HepG2 (cell line): Measurements from ENCODE around the gene ACAP2. TPM values are rescaled to one million over a fixed set of nuclear protein-coding genes. Genes with fewer than 3 reads are reported as not detected.
"Not testable (repeated sequence)": the region's sequence is repeated elsewhere in the genome, so short reads cannot be mapped to it uniquely, and the experiment has no call there.

Source experiments
- ATAC-seq: fragments of 200-7000 bp; cut with Tn5 transposase; 3 replicates; pipeline ENCODE4 v1.9.1; 2020; ENCODE audit warnings: mild to moderate bottlenecking, moderate library complexity
- BruUV-seq: library from RNA; stranded (reverse); fragments of 400-500 nt; replicated peaks from 2 replicates; lab custom pipeline; 2021; lab: Mats Ljungman, UMichigan
- CTCF ChIA-PET: fragments of 300-600 bp; formaldehyde crosslinking; extraction: SDS; loops from one replicate; lab custom pipeline; 2021; ENCODE audit warnings: low total read pairs, inconsistent platforms, low intra/inter-chr PET ratio; lab: Yijun Ruan, JAX
- POLR2A ChIA-PET: fragments of 350-600 bp; sonication (Branson Sonifier 250); formaldehyde crosslinking; loops from one replicate; lab custom pipeline; 2020; ENCODE audit warnings: antibody characterized with exemption, inconsistent platforms; lab: Yijun Ruan, JAX
- DNase-seq: peaks from one replicate; pipeline ENCODE4 v3.0.0-alpha.2; 2015; ENCODE audit warnings: low spot score
- FAIRE-seq: peaks from 3 replicates; lab custom pipeline; 2011; peaks lifted over from hg19 to GRCh38; lab: Jason Lieb, UNC
- H2AFZ ChIP-seq: one replicate; pipeline ENCODE4 v1.6.1; 2011; ENCODE audit warnings: low read length, inconsistent platforms
- H3K27ac ChIP-seq: fragments of 300-600 bp; 3 replicates; pipeline ENCODE4 v1.8.0; 2011; ENCODE audit warnings: mixed run types, mild to moderate bottlenecking, mixed read lengths, low read length, inconsistent platforms; ENCODE audit not compliant: insufficient read depth; ENCODE audit errors: extremely low read length
- H3K27me3 ChIP-seq, 2 experiments: fragments of 200-600 bp in 1 of 2; 2 replicates in 1 of 2; 3 replicates in 1 of 2; pipeline versions ENCODE4 v1.6.0 to v1.8.0; 2011; ENCODE audit warnings: low read length in 2 of 2, mild to moderate bottlenecking in 2 of 2, moderate library complexity in 2 of 2, inconsistent platforms in 1 of 2; ENCODE audit not compliant: insufficient read depth in 2 of 2, control insufficient read depth in 1 of 2
- H3K36me3 ChIP-seq, 2 experiments: fragments of 200-600 bp in 1 of 2; replicated peaks in 1 of 2; 2 replicates in 1 of 2; 3 replicates in 1 of 2; pipeline versions ENCODE4 v1.5.1 to v1.8.0; 2011; ENCODE audit warnings: low read length in 2 of 2, inconsistent platforms in 1 of 2; ENCODE audit not compliant: insufficient read depth in 2 of 2, control insufficient read depth in 1 of 2
- H3K4me1 ChIP-seq: 2 replicates; pipeline ENCODE4 v1.5.1; 2012; ENCODE audit warnings: low read length, inconsistent platforms; ENCODE audit not compliant: insufficient read depth
- H3K4me2 ChIP-seq: 2 replicates; pipeline ENCODE4 v1.6.0; 2011; ENCODE audit warnings: low read depth, low read length, inconsistent platforms
- H3K4me3 ChIP-seq, 3 experiments: fragments of 200-600 bp in 1 of 3; sonication (generic), shearing (Covaris generic) in 1 of 3; replicated peaks in 1 of 3; 2 replicates each; pipeline ENCODE4 v1.5.1; 2011 to 2016; ENCODE audit warnings: low read length in 3 of 3, inconsistent platforms in 2 of 3, low read depth in 2 of 3, mild to moderate bottlenecking in 2 of 3, control low read depth in 1 of 3, mixed read lengths in 1 of 3; ENCODE audit not compliant: insufficient read depth in 1 of 3
- H3K79me2 ChIP-seq: one replicate; pipeline ENCODE4 v1.6.1; 2011; ENCODE audit warnings: low read length, inconsistent platforms; ENCODE audit not compliant: insufficient read depth
- H3K9ac ChIP-seq: 2 replicates; pipeline ENCODE4 v1.6.0; 2011; ENCODE audit warnings: mild to moderate bottlenecking, low read depth, low read length, inconsistent platforms; ENCODE audit not compliant: insufficient read depth
- H3K9me3 ChIP-seq: 2 replicates; pipeline ENCODE4 v1.5.1; 2012; ENCODE audit warnings: mild to moderate bottlenecking, low read length
- H4K20me1 ChIP-seq: 2 replicates; pipeline ENCODE4 v1.6.0; 2011; ENCODE audit warnings: inconsistent platforms, mild to moderate bottlenecking, low read length, moderate library complexity; ENCODE audit not compliant: insufficient read depth
- MXD4 ChIP-seq: IDR thresholded peaks from 2 replicates; pipeline ENCODE4 v1.6.1; 2016; ENCODE audit warnings: mild to moderate bottlenecking, missing biosample characterization, missing genetic modification reagents
- NONO ChIP-seq, 2 experiments: fragments of 450-650 bp in 1 of 2; sonication (generic) in 1 of 2; formaldehyde crosslinking in 1 of 2; IDR thresholded peaks in 1 of 2; conservative IDR thresholded peaks in 1 of 2; 2 replicates each; pipeline versions ENCODE4 v1.6.1 to v1.8.0; 2017 to 2022; ENCODE audit warnings: mild to moderate bottlenecking in 1 of 2, missing genetic modification reagents in 1 of 2, moderate library complexity in 1 of 2
- NR2F2 ChIP-seq: IDR thresholded peaks from 2 replicates; pipeline ENCODE4 v1.6.1; 2012; ENCODE audit warnings: low read depth, inconsistent platforms, borderline replicate concordance
- SNAI1 ChIP-seq: sonication (generic); formaldehyde crosslinking; IDR thresholded peaks from 2 replicates; pipeline ENCODE4 v1.5.0; 2020; ENCODE audit warnings: mild to moderate bottlenecking, missing genetic modification reagents, borderline replicate concordance
- ZNF513 ChIP-seq: sonication (generic); formaldehyde crosslinking; conservative IDR thresholded peaks from 2 replicates; pipeline ENCODE4 v1.5.0; 2020; ENCODE audit warnings: missing genetic modification reagents
- ZNF570 ChIP-seq: sonication (generic); formaldehyde crosslinking; IDR thresholded peaks from 2 replicates; pipeline ENCODE4 v1.4.0; 2020; ENCODE audit warnings: mild to moderate bottlenecking, missing genetic modification reagents, borderline replicate concordance
- ZNF83 ChIP-seq: sonication (generic); formaldehyde crosslinking; IDR thresholded peaks from 2 replicates; pipeline ENCODE4 v1.4.0; 2020; ENCODE audit warnings: missing genetic modification reagents, mild to moderate bottlenecking, borderline replicate concordance
- WGBS: methylation state at CpG from one replicate; pipeline ENCODE4 v1.1.6; 2017; ENCODE audit warnings: low lambda C conversion rate; 5-methylcytosine and 5-hydroxymethylcytosine counted together
- in situ Hi-C: cut with HindIII; loops from 2 replicates; pipeline ENCODE4 v1.10.0; 2017; ENCODE audit warnings: low pct_unique_long_range_greater_than_20kb; ENCODE audit not compliant: extremely low pct_ligation_motif_present
- intact Hi-C: fragments of 100-400 bp; cut with micrococcal nuclease; formaldehyde crosslinking; loops from one replicate; pipeline ENCODE4 v1.10.0; 2022; ENCODE audit not compliant: unreplicated experiment
- polyA plus RNA-seq, 8 experiments: library from polyadenylated mRNA; depleted of rRNA in 3 of 8; stranded (reverse) in 7 of 8; unstranded in 1 of 8; fragments of >200 nt; fragmentation: Illumina TruSeq in 4 of 8; extraction: Trizol in 4 of 8; gene quantifications; 2 replicates each; pipeline versions ENCODE4 v1.2.1 to v1.2.3, GENCODE V29; 2011 to 2016; ENCODE audit warnings: low read depth in 4 of 8, missing spikeins in 1 of 8, mixed read lengths in 1 of 8; ENCODE audit not compliant: insufficient read depth in 1 of 8
- total RNA-seq, 5 experiments: library from RNA; depleted of rRNA; stranded (reverse); fragments of >200 nt; fragmentation: Illumina TruSeq; extraction: Trizol; gene quantifications; 2 replicates each; pipeline ENCODE4 v1.2.3, GENCODE V29; 2016; ENCODE audit warnings: low read depth in 1 of 5
- TF ChIP-seq, protein P1 (sequence below): sonication (generic); formaldehyde crosslinking; IDR thresholded peaks from 2 replicates; pipeline ENCODE4 v1.4.0; 2020; ENCODE audit warnings: missing genetic modification reagents

Gene ACAP2
- total and polyA plus RNA-seq, 2 of the 13 experiments (the other 11 are each of a cell fraction or from before 2014, with no cell fraction given) = 7.3 to 23.9 TPM

GRCh38 chr3:195467641-195468390, 25.0 kb upstream of the ACAP2 start (continued):
- TF ChIP-seq NR2F2 = no peak
- no peak for TF ChIP-seq SNAI1 (CRISPR knock-in tag)
- TF ChIP-seq ZNF570 (CRISPR knock-in tag) = no peak

GRCh38 chr3:195466251-195466650, 23.4 kb upstream of the ACAP2 start:
- POLR2A ChIA-PET = no interaction called here
- Histone ChIP-seq H3K4me3 (no peak overlapping the region), H3K9me3 (no peaks in the 10 kb centered on the region), H3K4me1 (no peaks in the 10 kb centered on the region), H2AFZ (no peak overlapping the region), H3K4me2 (no peak overlapping the region), H3K27ac (no peak overlapping the region), H4K20me1 (no peaks in the 10 kb centered on the region), H3K9ac (no peak overlapping the region), H3K79me2 (no peaks in the 10 kb centered on the region), H3K27me3 (peaks cover 0 to 7% of the 10 kb centered on the region in 2 experiments; a peak in 1 of 5 replicates), H3K36me3 (no peaks in the 10 kb centered on the region)
- 6% methylated on average over 4 of the region's 4 CpGs for WGBS
- no TSS peak for BruUV-seq
- ATAC-seq = no peak
- CTCF ChIA-PET = no interaction called here
- intact Hi-C loops = no loop called here
- FAIRE-seq = no peak
- TF ChIP-seq, protein P1, sequence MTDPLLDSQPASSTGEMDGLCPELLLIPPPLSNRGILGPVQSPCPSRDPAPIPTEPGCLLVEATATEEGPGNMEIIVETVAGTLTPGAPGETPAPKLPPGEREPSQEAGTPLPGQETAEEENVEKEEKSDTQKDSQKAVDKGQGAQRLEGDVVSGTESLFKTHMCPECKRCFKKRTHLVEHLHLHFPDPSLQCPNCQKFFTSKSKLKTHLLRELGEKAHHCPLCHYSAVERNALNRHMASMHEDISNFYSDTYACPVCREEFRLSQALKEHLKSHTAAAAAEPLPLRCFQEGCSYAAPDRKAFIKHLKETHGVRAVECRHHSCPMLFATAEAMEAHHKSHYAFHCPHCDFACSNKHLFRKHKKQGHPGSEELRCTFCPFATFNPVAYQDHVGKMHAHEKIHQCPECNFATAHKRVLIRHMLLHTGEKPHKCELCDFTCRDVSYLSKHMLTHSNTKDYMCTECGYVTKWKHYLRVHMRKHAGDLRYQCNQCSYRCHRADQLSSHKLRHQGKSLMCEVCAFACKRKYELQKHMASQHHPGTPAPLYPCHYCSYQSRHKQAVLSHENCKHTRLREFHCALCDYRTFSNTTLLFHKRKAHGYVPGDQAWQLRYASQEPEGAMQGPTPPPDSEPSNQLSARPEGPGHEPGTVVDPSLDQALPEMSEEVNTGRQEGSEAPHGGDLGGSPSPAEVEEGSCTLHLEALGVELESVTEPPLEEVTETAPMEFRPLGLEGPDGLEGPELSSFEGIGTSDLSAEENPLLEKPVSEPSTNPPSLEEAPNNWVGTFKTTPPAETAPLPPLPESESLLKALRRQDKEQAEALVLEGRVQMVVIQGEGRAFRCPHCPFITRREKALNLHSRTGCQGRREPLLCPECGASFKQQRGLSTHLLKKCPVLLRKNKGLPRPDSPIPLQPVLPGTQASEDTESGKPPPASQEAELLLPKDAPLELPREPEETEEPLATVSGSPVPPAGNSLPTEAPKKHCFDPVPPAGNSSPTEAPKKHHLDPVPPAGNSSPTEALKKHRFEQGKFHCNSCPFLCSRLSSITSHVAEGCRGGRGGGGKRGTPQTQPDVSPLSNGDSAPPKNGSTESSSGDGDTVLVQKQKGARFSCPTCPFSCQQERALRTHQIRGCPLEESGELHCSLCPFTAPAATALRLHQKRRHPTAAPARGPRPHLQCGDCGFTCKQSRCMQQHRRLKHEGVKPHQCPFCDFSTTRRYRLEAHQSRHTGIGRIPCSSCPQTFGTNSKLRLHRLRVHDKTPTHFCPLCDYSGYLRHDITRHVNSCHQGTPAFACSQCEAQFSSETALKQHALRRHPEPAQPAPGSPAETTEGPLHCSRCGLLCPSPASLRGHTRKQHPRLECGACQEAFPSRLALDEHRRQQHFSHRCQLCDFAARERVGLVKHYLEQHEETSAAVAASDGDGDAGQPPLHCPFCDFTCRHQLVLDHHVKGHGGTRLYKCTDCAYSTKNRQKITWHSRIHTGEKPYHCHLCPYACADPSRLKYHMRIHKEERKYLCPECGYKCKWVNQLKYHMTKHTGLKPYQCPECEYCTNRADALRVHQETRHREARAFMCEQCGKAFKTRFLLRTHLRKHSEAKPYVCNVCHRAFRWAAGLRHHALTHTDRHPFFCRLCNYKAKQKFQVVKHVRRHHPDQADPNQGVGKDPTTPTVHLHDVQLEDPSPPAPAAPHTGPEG (CRISPR knock-in tag) = no peak
- TF ChIP-seq NONO (IDR thresholded peaks at IDR 0.05) (no peak), NONO (CRISPR knock-in tag; conservative IDR thresholded peaks at IDR 0.05) (no peak), ZNF83 (no peak), MXD4 (CRISPR knock-in tag) (no peak), ZNF513 (CRISPR knock-in tag) (no peak)
- TF ChIP-seq, all 625 proteins: peak for 0
- no peak for DNase-seq
- in situ Hi-C loops = no loop called here

- H3K4me2 ChIP-seq, DNase-seq, BruUV-seq, H3K4me3 ChIP-seq, H3K27me3 ChIP-seq, H3K36me3 ChIP-seq, intact Hi-C loops, H3K9me3 ChIP-seq, ATAC-seq, CTCF ChIA-PET, H3K9ac ChIP-seq, FAIRE-seq, H2AFZ ChIP-seq, H4K20me1 ChIP-seq, H3K79me2 ChIP-seq, H3K4me1 ChIP-seq, in situ Hi-C loops, POLR2A ChIA-PET, H3K27ac ChIP-seq: not testable (repeated sequence)
- WGBS = 52% methylated on average over 6 of the region's 6 CpGs
These were observed 20.1 kb upstream of the ACAP2 start for GRCh38 chr3:195462922-195463321.
